Stimulated activated CD8-positive, alpha-beta memory T cell treated with anti-CD3 and anti-CD28 coated beads, Interleukin-2, amount 100 ng/mL, for 1 hour (primary cell): ENCODE data around the gene PRSS1.
"Not testable (repeated sequence)": the region's sequence is repeated elsewhere in the genome, so short reads cannot be mapped to it uniquely, and the experiment has no call there.

ENCODE experiments used
- DNase-seq, 2 donors: peaks; one replicate each; pipeline ENCODE4 v3.0.0-alpha.2; 2020; ENCODE audit warnings: low read depth in 2 of 2

Gene PRSS1

GRCh38 chr7:142746264-142746663 lies 3.0 kb upstream of the PRSS1 start:
- DNase-seq = no peak

DNA sequence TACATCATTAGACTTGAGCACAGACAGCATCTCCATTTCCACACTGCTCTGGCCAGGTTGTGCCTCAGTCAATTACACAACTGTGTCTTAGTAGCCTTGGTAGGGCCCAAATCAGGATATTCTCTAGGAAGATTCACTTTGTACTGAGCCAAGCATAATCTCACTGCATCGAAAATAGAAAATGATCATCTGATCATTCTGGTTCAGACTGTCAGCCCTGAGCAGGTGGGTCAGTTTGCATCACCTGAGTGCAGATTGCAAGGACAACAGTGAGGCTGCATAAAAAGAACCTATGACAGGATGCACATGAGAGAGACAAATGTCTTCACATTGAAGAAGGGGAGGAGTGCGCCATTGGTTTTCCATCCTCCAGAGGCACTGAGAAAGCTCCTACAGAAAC lies 862 bp upstream of the PRSS1 start:
- DNase-seq = not testable (repeated sequence)

DNA sequence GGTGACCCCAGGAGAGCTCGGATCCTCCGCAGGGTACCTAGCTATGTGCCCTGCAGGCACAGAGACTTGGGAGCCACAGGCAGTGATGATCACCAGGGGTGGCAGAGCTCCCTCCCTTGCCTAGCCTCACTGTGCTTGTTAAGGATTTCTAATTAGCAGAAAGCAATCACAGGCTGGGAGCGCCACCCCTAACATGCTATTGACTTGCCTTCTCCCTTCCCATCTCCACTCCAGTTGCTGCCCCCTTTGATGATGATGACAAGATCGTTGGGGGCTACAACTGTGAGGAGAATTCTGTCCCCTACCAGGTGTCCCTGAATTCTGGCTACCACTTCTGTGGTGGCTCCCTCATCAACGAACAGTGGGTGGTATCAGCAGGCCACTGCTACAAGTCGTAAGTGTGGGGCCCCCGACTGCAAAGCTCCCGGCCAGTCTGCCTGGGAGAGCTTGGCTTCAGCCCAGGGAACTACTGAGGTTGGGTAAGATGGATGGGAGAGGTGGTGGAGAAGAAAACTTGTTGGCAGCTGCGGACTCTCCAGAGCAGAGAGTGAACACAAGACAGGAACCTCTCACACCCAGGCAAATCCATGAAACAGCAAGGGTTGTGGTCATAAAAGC lies 1.2 kb downstream of the PRSS1 start:
- DNase-seq = no peak

DNA sequence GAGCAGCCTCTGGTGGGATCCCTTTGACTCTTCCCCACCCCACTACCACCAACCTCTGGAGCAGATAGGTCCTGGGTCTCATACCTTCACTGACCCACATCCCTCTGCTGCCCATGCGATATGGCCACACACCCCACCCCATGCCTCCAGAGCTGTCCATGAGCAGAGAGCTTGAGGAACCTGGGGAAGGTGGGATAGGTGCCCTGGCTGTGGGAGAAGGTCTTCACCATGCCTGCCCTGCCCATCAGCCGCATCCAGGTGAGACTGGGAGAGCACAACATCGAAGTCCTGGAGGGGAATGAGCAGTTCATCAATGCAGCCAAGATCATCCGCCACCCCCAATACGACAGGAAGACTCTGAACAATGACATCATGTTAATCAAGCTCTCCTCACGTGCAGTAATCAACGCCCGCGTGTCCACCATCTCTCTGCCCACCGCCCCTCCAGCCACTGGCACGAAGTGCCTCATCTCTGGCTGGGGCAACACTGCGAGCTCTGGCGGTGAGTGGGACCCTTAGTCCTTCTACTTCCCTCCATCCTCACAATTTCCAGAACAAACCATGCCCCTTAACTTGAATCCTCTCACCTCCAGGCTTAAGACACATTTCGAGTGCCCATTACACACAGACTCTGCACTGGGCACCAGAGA lies 2.4 kb downstream of the PRSS1 start:
- not testable (repeated sequence) for DNase-seq

DNA sequence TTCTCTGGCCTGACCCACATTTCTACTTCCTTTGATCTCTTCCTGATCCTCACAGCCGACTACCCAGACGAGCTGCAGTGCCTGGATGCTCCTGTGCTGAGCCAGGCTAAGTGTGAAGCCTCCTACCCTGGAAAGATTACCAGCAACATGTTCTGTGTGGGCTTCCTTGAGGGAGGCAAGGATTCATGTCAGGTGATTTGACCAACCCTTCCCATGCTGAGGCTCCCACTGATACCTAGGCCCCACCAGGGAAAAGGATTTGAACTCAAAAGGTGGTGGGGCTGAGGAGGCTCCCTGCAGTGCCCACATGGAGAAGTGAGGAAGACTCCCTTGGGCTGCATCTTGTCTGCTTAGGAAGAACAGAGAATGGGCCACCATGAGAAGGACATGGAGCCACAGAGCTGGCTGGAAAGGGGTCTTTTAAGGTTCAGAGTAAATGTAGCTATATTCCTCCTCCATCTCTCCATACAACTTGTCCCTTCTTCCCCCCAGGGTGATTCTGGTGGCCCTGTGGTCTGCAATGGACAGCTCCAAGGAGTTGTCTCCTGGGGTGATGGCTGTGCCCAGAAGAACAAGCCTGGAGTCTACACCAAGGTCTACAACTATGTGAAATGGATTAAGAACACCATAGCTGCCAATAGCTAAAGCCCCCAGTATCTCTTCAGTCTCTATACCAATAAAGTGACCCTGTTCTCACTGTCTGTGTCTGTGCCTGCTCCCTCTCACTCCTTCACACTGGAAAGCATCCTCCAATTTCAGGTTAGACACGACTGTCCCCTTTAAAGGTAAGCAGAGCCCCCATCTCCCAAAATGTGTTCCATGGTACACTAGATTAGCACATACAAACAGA lies 3.3 kb downstream of the PRSS1 start:
- DNase-seq = no peak

DNA sequence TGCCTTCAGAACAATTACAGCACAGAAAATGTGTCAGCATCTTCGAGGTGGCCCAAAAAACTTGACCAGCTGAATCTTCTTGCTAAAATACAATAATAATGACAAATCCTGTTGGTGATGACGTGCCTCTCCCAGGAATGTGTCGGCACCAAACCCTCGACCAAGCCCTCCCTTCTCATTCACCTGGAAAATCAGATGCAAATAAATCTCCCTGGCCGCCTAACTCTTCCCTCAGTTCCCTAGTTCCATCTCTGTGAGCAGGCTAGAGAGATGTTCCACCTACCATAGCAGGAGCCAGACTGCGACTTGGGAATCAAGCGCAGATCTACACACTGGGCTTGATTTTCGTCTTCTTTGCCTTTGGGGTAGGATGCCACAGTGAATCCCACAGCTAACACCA lies 4.1 kb downstream of the PRSS1 start:
- no peak for DNase-seq

DNA sequence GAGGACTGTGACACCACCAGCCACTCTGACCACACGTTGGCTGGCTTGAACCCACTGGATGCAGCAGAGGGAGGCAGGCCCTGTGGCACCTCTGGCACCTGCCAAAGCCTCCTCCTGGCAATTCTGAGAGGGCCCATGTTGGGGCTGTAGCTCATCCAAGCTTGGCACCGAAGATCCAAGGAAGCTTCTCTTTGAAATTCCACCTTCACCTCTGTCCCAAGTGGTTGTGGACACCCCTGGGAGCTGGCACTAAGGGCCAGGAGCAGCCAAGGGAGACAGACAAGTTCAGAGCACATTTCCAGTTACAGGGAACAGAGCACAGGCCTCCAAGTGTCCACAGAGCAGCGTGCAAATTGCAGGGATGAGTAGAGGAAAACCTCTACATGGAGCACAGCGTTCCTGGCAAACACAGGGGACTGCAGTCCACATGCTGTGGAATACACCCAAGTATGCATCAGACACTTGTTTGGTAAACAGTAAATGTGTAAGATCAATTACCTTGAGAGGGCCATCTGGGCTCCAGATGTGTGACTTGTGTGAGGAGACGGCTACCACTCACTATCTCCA lies 4.7 kb downstream of the PRSS1 start:
- not testable (repeated sequence) for DNase-seq

DNA sequence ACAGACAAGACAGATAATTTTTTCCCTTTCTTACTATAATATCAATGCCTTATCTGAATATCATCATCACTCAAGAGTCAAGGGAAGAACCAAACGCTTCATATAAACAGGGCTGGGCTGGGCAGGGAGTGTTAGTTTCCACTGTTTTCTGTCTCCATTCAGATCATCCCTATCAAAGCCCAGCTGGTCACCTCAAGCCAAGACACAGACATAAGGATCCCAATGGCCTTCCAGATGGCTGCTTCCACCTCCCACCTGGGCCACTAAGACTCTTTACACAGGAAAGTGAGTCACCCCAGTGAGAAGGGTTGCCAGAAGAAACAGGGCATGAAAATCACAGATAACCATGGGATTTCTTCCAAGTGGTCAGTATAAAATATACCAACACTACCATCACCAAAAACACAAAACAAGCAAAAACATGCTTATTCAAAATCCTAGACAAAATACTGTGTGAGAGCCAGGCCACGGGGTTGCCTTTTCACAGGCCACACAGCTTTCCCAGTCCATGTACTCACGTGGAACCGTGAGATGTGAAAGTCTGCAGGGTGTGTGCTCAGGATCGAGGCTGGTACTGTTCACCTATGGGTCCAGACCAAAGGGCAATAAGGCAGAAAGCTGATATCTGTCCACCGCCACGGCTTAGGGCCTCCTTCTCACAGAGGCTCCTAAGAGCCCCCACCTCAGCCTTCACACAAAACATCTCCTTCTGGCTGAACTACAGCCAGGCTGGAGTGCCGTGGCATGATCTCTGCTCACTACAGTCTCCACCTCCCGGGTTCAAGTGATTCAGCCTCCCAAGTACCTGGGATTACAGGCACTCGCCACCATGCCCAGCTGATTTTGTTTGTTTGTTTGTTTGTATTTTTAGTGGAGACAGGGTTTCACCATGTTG lies 5.7 kb downstream of the PRSS1 start:
- no peak for DNase-seq

GRCh38 chr7:142758312-142758711 lies 9.0 kb downstream of the PRSS1 start:
- not testable (repeated sequence) for DNase-seq

DNA sequence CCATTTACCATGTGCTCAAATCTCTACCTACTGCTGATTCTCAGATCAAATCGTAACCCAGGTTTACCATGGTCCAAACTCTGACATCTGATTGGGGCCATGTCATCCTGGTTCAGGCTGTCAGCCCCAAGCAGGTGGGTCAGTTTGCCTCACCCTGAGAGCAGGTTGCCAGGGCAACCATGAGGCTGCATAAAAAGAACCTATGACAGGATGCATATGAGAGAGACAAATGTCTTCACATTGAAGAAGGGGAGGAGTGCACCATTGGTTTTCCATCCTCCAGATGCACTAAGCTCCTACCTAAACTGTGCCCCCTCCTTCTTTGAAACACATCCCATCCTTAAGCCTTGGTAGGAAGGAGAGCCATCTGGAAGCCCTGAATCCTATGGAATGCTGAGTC lies 10.2 kb downstream of the PRSS1 start:
- DNase-seq = no peak

DNA sequence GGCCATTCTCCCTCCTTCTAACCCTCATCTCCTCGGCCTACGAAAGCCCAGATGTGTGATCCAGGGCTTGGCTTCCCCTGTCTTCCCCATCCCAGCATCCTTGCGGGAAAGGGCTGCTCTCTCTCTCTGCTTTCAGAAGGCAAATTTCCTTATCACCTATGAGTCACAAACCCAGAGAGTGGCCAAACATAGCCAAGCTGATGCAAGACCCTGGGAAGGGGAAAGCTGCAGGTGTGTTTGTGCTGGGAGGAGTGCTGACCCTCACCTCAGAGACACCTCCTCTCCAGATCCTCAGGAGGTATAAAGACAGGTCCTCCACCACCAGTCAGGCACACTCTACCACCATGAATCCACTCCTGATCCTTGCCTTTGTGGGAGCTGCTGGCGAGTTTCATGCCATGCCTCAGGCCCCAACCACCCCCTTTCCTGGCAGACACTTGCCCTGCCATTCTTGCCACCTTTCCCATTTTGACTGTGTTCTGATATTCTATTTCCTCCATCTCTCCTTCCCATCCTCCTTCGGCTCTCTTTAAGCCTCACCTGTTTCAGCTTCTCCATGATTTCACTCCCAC lies 10.9 kb downstream of the PRSS1 start:
- DNase-seq = no peak

DNA sequence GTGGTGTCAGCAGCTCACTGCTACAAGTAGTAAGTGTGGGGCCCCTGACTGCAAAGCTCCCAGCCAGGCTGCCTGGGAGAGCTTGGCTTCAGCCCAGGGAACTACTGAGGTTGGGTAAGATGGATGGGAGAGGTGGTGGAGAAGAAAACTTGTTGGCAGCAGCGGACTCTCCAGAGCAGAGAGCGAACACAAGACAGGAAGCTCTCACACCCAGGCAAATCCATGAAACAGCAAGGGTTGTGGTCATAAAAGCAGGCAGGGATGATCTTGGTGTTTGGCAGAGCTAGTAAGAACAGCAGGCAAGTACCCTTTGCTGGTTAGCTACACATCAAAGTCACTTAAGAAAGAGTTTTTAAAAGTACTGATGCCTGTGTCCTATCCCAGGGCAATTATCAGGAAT lies 12.3 kb downstream of the PRSS1 start:
- not testable (repeated sequence) for DNase-seq

DNA sequence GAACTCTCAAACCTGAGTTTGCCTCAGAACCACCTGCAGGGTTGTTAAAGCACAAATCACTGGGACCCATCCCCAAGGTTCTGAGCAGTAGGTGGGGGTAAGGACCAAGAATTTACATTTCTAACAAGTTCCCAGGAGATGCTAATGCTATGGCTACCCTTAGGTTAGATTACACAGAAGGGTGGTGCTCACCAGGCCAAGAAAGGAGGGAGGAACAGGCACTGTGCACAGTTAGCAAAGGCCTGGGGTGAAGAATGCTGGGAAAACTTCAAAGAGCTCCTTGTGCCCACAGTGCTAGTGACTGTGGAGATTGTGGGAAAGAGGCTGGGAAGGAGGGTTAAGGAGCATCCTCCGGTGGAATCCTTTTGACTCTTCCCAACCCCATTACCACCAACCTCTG lies 12.8 kb downstream of the PRSS1 start:
- DNase-seq = no peak

DNA sequence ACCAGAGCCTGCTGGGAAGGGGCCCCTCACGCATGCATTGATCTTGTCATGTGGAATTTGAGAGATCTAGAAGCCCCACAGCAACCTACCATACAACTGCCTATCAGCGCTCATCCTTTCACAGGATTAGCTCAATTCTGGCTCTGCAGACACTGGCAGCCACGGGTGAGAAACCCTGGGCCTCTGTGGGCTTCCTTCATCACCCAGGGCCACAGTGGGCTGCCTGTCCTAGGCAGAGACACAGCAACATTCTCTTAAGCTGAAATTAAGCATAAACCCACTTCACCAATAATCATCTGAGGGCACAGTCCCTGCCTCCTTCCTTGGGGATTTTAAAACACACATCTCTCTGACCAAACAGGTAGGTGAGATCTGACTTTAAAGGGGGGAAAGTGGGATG lies 18.2 kb downstream of the PRSS1 start:
- DNase-seq = no peak

GRCh38 chr7:142767861-142768260 lies 18.6 kb downstream of the PRSS1 start:
- no peak for DNase-seq

DNA sequence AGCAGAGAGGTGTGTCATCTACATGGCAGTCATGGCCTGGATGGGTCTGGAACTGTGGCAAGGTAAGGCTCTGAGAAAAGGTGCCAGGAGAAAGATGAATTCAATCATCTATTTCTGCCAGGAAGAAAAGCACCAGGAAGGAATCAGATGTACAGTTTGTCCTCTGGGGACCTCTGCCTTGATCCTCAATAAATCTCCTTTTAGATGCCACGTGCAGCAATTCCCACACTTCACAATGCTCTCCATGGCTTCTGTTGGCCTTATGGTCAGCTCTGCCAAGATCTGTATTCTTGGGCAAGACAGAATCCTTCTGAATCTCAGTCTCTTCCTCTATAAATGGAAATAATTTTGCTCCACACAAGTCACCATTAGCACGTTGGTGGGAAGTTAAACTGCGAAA lies 19.6 kb downstream of the PRSS1 start:
- DNase-seq = not testable (repeated sequence)

- DNase-seq = no peak
These were observed 21.5 kb downstream of the PRSS1 start, which contains the start of gene PRSS2 for GRCh38 chr7:142770661-142771352. TSS of gene PRSS2 (plus strand) at chr7:142770970. CDS start at chr7:142770983, 13 bp downstream.

DNA sequence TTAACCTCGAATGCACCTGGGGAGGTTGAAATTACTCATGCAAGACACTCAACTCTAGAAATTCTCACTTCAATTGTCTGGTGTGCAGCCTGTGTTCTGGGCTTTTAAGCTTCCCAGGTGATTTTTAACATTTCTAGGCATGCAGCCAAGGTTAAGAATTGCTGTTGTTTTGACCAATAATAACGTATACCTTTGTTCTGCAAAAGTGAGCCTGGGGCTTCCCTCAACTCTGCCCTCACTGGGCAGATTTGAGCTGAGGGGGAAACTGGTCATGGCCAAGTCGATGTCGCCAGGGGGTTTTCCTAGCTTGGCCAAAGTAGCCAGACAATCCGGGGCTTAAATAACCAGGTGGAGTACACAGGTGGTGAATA lies 22.1 kb downstream of the PRSS1 start:
- no peak for DNase-seq

- DNase-seq = no peak
These were observed 22.8 kb downstream of the PRSS1 start for GRCh38 chr7:142772051-142772450.

DNA sequence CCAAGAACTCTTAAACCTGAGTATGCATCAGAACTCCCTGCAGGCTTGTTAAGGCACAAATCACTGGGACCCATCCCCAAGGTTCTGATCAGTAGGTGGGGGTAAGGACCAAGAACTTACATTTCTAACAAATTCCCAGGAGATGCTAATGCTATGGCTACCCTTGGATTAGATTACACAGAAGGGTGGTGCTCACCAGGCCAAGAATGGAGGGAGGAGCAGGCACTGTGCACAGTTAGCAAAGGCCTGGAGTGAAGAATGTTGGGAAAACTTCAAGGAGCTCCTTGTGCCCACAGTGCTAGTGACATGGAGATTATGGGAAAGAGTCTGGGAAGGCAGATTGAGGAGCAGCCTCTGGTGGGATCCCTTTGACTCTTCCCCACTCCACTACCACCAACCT lies 23.4 kb downstream of the PRSS1 start:
- DNase-seq = no peak

GRCh38 chr7:142773230-142773629 lies 24.0 kb downstream of the PRSS1 start:
- DNase-seq = no peak
